CD4-positive, alpha-beta T cell treated with Interleukin-2 at 100 ng/mL for 4 hours (primary cell): ENCODE measurements around the gene MEGF6.
"Not testable (repeated sequence)": the region's sequence is repeated elsewhere in the genome, so short reads cannot be mapped to it uniquely, and the experiment has no call there.

Source experiments
- DNase-seq: peaks from one replicate; pipeline ENCODE4 v3.0.0-alpha.2; 2020; ENCODE audit warnings: low spot score

Gene MEGF6

GRCh38 chr1:3629561-3630160 is 18.4 kb upstream of the MEGF6 start:
- no peak for DNase-seq

GRCh38 chr1:3628445-3628844 is 17.1 kb upstream of the MEGF6 start:
- no peak for DNase-seq

GRCh38 chr1:3627515-3628253 is 16.4 kb upstream of the MEGF6 start:
- no peak for DNase-seq

GRCh38 chr1:3626025-3626424 is 14.7 kb upstream of the MEGF6 start:
- DNase-seq = no peak

GRCh38 chr1:3625151-3625907 is 14.0 kb upstream of the MEGF6 start:
- DNase-seq = no peak

GRCh38 chr1:3624200-3625136 is 13.2 kb upstream of the MEGF6 start, which contains the start of gene TPRG1L:
Gene TPRG1L (plus strand): TSS chr1:3625015. CDS start chr1:3625073, 58 bp downstream.
- DNase-seq = peak; percentile 98

- no peak for DNase-seq
These were observed 12.3 kb upstream of the MEGF6 start for GRCh38 chr1:3623441-3624199.

GRCh38 chr1:3622102-3622501 is 10.8 kb upstream of the MEGF6 start:
- not testable (repeated sequence) for DNase-seq

GRCh38 chr1:3621151-3621671 is 9.9 kb upstream of the MEGF6 start:
- DNase-seq = not testable (repeated sequence)

- DNase-seq = no peak
These were observed 9.4 kb upstream of the MEGF6 start for GRCh38 chr1:3620708-3621107.

- DNase-seq = peak; percentile 84
These were observed 7.8 kb upstream of the MEGF6 start for GRCh38 chr1:3618881-3619671.

GRCh38 chr1:3618531-3618880 is 7.2 kb upstream of the MEGF6 start:
- DNase-seq = no peak

GRCh38 chr1:3617806-3618345 is 6.6 kb upstream of the MEGF6 start:
- DNase-seq = no peak

GRCh38 chr1:3616861-3617260 is 5.6 kb upstream of the MEGF6 start:
- no peak for DNase-seq

- DNase-seq = no peak
These were observed 3.7 kb upstream of the MEGF6 start for GRCh38 chr1:3614755-3615742.

GRCh38 chr1:3612123-3612522 is 815 bp upstream of the MEGF6 start:
- no peak for DNase-seq

- no peak for DNase-seq
These were observed 660 bp downstream of the MEGF6 start for GRCh38 chr1:3610527-3611169.
